ENCODE measurements around the gene FUT4. TPM values are rescaled to one million over a fixed set of nuclear protein-coding genes. Genes with fewer than 3 reads are reported as not detected.
"Not testable (repeated sequence)": the region's sequence is repeated elsewhere in the genome, so short reads cannot be mapped to it uniquely, and the experiment has no call there.

FUT4 gene
- total RNA-seq, 2 experiments from 2014 or later: 1.2 to 1.5 TPM

DNA sequence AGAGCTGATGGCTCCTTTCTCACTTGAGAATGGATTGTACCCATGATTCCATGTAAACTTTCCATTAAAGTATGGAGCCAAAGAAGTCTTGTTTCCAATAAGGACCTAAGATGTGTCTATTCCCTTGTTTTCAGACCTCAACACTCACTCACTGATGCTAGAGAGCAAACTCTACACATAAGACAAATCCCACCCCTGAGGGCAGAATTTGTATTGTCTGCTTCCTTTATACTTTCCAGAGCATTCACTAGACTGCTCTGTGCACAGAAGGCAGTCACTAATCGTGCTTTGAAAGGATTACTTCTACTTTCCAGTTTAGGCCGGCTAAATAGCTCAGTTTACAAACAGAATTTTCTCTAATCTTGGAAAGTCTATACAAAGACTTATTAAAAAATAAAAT, 43.5 kb upstream of the FUT4 start:
- no peak overlapping the region for H3K27ac ChIP-seq (ENCODE audit: low read depth, low read length, poor library complexity, severe bottlenecking)
- no peak overlapping the region for H3K4me3 ChIP-seq (ENCODE audit: low read depth, low read length, poor library complexity, severe bottlenecking)
- peaks cover 4% of the 10 kb centered on the region; the same call in 1 of the 2 replicates for H4K20me1 ChIP-seq (ENCODE audit: insufficient read depth, low read length)
- ChIA-PET POLR2A (no interaction called here), CTCF (ENCODE audit: unreplicated experiment) (no interaction called here)
- H3K4me2 ChIP-seq (ENCODE audit: low read length): no peak overlapping the region
- BruUV-seq (replicated peaks): no TSS peak
- intact Hi-C loops (cut with micrococcal nuclease; ENCODE audit: unreplicated experiment): loop anchor here (10.0 kb wide), 1 partner anchor 575 kb away; no protein-coding TSS in a partner anchor
- peaks cover 5% of the 10 kb centered on the region for H3K4me1 ChIP-seq (ENCODE audit: insufficient read depth, low read length, poor library complexity, severe bottlenecking)
- H3K9me3 ChIP-seq (ENCODE audit: low read length): no peaks in the 10 kb centered on the region
- H3K9me2 ChIP-seq (ENCODE audit: insufficient read depth, low read length): no peaks in the 10 kb centered on the region
- no peak for TF ChIP-seq CTCF (conservative IDR thresholded peaks at IDR 0.05; ENCODE audit: low read length)
- no peak for TF ChIP-seq EZH2phosphoT487 (IDR thresholded peaks at IDR 0.05; ENCODE audit: borderline replicate concordance, low read depth, low read length)
- peaks cover 6% of the 10 kb centered on the region; the same call in 1 of the 2 replicates for H3K79me2 ChIP-seq (ENCODE audit: insufficient read depth, low read depth, low read length)
- DNase-seq (ENCODE audit: low spot score): no peak
- H2AFZ ChIP-seq (ENCODE audit: low read length): no peak overlapping the region
- H3K36me3 ChIP-seq (ENCODE audit: insufficient read depth, low read length): peaks cover 47% of the 10 kb centered on the region

GRCh38 chr11:94501522-94501921, 42.2 kb upstream of the FUT4 start:
- DNase-seq (ENCODE audit: low spot score): no peak
- ChIA-PET POLR2A (interaction anchor here (0.6 to 0.9 kb wide), 5 partner anchors 9 to 761 kb away, joined by 3 to 5 read pairs (median 3); no protein-coding TSS in a partner anchor), CTCF (ENCODE audit: unreplicated experiment) (no interaction called here)
- Histone ChIP-seq H3K4me2 (ENCODE audit: low read length) (no peak overlapping the region), H2AFZ (ENCODE audit: low read length) (no peak overlapping the region), H3K4me1 (ENCODE audit: insufficient read depth, low read length, poor library complexity, severe bottlenecking) (no peaks in the 10 kb centered on the region), H3K9me2 (ENCODE audit: insufficient read depth, low read length) (no peaks in the 10 kb centered on the region), H4K20me1 (ENCODE audit: insufficient read depth, low read length) (no peaks in the 10 kb centered on the region; the same call in 1 of the 2 replicates), H3K9me3 (ENCODE audit: low read length) (no peaks in the 10 kb centered on the region), H3K4me3 (ENCODE audit: low read depth, low read length, poor library complexity, severe bottlenecking) (no peak overlapping the region), H3K79me2 (ENCODE audit: insufficient read depth, low read depth, low read length) (no peaks in the 10 kb centered on the region), H3K27ac (ENCODE audit: low read depth, low read length, poor library complexity, severe bottlenecking) (no peak overlapping the region), H3K36me3 (ENCODE audit: insufficient read depth, low read length) (peaks cover 46% of the 10 kb centered on the region)
- TF ChIP-seq EZH2phosphoT487 (IDR thresholded peaks at IDR 0.05; ENCODE audit: borderline replicate concordance, low read depth, low read length) (no peak), CTCF (conservative IDR thresholded peaks at IDR 0.05; ENCODE audit: low read length) (0 out of 2 replicates have a peak, but pooled peaks have one; percentile 23)
- intact Hi-C loops (cut with micrococcal nuclease; ENCODE audit: unreplicated experiment): loop anchor here (10.0 kb wide), 1 partner anchor 577 kb away; no protein-coding TSS in a partner anchor
- no TSS peak for BruUV-seq (replicated peaks)

DNA sequence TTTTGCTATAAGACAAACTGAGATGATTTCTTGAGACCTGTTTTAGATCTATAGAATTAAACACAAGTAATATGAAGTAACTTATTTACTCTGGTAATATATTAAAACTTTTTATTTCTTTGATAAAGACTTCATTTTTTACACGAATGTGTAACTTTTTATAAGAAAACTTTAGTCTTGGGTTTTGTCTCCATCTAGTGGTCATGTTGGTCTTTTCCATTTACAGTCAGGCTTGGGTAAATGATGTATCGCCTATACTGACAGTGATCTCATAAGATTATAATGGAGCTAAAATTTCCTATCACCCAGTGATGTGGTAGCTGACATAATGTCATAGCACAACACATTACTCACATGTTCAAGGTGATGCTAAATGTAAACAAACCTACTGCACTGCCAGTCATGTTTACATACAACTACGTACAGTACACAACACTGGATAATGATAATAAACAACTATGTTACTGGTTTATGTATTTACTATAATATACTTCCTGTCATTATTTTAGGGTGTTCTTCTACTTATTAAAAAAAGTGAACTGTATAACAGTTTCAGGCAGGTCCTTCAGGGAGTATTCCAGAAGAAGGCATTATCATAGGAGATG, 38.9 kb upstream of the FUT4 start:
- Histone ChIP-seq H3K9me3 (ENCODE audit: low read length) (no peaks in the 10 kb centered on the region), H3K4me2 (ENCODE audit: low read length) (no peak overlapping the region), H3K27ac (ENCODE audit: low read depth, low read length, poor library complexity, severe bottlenecking) (no peak overlapping the region), H3K4me3 (ENCODE audit: low read depth, low read length, poor library complexity, severe bottlenecking) (no peak overlapping the region), H3K4me1 (ENCODE audit: insufficient read depth, low read length, poor library complexity, severe bottlenecking) (no peaks in the 10 kb centered on the region), H3K36me3 (ENCODE audit: insufficient read depth, low read length) (peaks cover 14% of the 10 kb centered on the region), H4K20me1 (ENCODE audit: insufficient read depth, low read length) (no peaks in the 10 kb centered on the region; the same call in 1 of the 2 replicates), H3K79me2 (ENCODE audit: insufficient read depth, low read depth, low read length) (no peaks in the 10 kb centered on the region), H3K9me2 (ENCODE audit: insufficient read depth, low read length) (no peaks in the 10 kb centered on the region), H2AFZ (ENCODE audit: low read length) (no peak overlapping the region)
- DNase-seq (ENCODE audit: low spot score): peak; percentile 64
- CTCF ChIA-PET (ENCODE audit: unreplicated experiment): interaction anchor here (0.5 kb wide), 1 partner anchor 468 kb away, joined by 4 read pairs; the partner anchor contains the start of gene CWC15
- POLR2A ChIA-PET: interaction anchor here (0.6 to 1.0 kb wide), 3 partner anchors 11 to 606 kb away, joined by 3 to 4 read pairs (median 4); partner anchors contain the start of genes ANKRD49 and MRE11
- TF ChIP-seq EZH2phosphoT487 (IDR thresholded peaks at IDR 0.05; ENCODE audit: borderline replicate concordance, low read depth, low read length) (no peak), CTCF (conservative IDR thresholded peaks at IDR 0.05; ENCODE audit: low read length) (peak; percentile 92)
- no TSS peak for BruUV-seq (replicated peaks)
- intact Hi-C loops (cut with micrococcal nuclease; ENCODE audit: unreplicated experiment): loop anchor here (1.0 to 10.0 kb wide), 3 partner anchors 180 to 580 kb away; no protein-coding TSS in a partner anchor

DNA sequence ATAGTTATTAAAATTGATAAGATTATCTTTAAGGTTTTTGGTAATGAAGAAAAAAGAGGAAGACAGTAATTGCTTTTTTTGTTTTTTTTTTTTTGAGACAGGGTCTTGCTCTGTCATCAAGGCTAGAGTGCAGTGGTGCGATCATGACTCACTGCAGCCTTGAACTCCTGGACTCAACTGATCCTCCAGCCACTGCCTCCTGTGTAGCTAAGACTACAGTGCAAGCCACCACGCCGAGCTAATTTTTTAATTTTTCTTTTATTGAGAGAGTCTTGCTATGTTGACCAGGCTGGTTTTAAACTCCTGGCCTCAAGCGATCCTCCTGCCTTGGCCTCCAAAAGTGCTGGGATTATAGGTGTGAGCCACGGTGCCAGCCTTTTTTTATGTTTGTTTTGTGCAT, 37.2 kb upstream of the FUT4 start:
- H3K36me3 ChIP-seq (ENCODE audit: insufficient read depth, low read length); BruUV-seq (replicated peaks); H2AFZ ChIP-seq (ENCODE audit: low read length); H3K4me2 ChIP-seq (ENCODE audit: low read length); H3K27ac ChIP-seq (ENCODE audit: low read depth, low read length, poor library complexity, severe bottlenecking); CTCF ChIA-PET (ENCODE audit: unreplicated experiment); POLR2A ChIA-PET; H3K4me3 ChIP-seq (ENCODE audit: low read depth, low read length, poor library complexity, severe bottlenecking); H3K4me1 ChIP-seq (ENCODE audit: insufficient read depth, low read length, poor library complexity, severe bottlenecking); H4K20me1 ChIP-seq (ENCODE audit: insufficient read depth, low read length); H3K9me3 ChIP-seq (ENCODE audit: low read length); DNase-seq (ENCODE audit: low spot score); H3K79me2 ChIP-seq (ENCODE audit: insufficient read depth, low read depth, low read length); H3K9me2 ChIP-seq (ENCODE audit: insufficient read depth, low read length): not testable (repeated sequence)
- intact Hi-C loops (cut with micrococcal nuclease; ENCODE audit: unreplicated experiment): loop anchor here (10.0 kb wide), 1 partner anchor 582 kb away; no protein-coding TSS in a partner anchor

Data from OCI-LY7 (cell line).